AG20443 (cell line): ENCODE data around the gene HINT2.

Experiments
- DNase-seq: peaks from one replicate; pipeline ENCODE4 v3.0.0; 2012; ENCODE audit warnings: low spot score, mixed read lengths

The HINT2 gene

GRCh38 chr9:35814841-35815543 is at the start of gene HINT2:
HINT2 (minus strand) TSS chr9:35815042; CDS start chr9:35814979, 63 bp downstream.
- peak; percentile 96 for DNase-seq

DNA sequence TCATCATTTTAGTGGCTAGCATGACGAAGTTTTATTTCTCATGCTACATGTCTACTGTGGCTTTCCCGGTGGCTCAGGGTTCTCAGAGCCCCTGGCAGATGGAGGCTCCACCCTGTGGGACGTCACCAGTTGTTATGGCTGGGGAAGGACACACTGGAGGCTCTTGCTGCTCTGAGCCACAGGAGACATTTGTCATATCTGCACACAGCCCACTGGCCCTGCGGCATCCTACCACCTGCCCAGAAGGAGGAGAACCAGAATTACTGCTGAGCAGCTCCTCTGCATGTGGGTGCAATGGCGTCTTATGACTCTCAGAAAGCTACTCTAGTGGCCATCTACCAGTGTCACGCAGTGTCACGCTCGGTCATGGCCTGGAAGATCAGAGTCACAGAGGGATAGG is 48.7 kb upstream of the HINT2 start:
- DNase-seq = no peak

- DNase-seq = no peak
Measured at GRCh38 chr9:35862328-35862727, 47.5 kb upstream of the HINT2 start.

DNA sequence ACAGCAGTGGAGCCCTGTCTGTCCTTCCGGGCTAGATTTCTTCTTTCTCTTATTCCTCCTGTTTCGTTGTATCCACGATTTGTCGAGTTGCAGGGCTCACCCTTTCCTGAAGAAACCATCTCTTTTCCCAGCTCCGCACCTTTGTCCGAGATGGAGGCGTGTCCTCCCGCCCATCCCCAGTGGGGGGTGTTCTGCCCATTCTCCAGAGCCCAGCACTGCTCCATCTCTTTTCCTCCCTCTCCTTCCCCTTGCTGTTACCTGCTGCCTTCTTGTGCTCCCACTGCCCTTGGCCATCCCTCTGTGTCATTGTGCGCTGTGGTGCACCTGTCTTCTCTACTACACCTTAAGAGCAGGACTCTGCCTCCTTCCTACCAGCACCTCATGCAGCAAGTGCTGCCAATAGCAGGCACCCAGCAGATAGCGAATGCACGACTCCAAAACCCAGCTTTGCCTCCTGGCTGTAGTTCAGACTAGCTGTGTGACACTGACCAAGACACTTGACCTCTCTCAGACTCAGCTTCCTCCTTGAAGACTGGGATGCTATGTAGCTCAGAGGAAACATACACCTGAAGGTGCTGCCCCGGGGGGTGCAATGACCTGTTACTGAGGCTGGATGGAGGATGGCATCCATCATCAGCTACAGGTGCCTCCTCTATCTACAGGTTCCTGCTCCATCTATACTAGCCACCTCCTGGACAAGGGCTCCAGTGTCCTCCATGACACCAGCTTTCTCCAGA is 46.5 kb upstream of the HINT2 start:
- DNase-seq = no peak

DNA sequence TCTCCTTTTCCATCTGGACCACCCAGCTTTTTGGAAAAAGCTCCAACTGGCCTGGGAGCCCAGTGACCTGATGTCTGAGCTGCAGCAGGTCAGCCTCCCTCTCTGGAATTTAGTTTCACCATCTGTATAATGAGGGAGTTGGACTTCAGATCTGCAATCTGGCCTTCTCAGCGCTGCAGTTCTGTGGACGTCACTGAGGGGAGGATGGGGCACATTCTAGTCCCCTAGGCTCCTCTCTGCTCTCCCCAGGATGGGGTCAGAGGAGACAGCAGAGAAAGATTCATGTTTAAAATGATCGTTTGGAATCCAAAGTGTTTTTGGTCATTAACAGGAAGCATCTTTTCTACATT is 45.1 kb upstream of the HINT2 start:
- DNase-seq = no peak

DNA sequence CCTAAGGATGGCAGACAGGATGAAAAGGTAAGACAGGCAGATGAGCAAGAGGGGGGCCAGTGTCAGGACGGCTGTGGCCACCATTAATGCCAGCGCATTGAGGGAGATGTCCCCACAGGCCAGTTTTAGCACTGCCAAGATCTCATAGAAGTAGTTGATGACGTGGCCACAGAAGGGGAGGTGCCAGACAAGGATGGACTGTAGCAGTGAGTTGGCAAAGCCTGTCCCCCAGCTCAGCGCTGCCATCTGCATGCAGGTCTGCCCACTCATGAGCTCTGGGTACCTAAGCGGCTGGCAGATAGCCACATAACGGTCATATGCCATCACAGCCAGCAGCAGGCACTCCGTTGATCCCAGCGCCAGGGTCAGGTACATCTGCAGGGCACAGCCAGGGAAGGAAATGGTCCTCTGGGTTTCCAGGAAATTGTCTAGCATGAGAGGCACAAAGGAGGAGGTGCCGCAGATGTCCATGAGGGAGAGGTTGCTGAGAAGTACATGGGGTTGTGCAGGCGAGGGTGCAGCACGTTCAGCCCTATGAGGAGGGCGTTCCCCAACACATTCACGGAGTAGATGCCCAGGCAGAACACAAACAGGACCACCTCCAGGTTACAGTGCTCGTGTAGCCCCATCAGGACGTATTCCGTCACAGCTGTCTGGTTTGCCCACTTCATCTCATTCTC is 44.6 kb upstream of the HINT2 start:
- no peak for DNase-seq

DNA sequence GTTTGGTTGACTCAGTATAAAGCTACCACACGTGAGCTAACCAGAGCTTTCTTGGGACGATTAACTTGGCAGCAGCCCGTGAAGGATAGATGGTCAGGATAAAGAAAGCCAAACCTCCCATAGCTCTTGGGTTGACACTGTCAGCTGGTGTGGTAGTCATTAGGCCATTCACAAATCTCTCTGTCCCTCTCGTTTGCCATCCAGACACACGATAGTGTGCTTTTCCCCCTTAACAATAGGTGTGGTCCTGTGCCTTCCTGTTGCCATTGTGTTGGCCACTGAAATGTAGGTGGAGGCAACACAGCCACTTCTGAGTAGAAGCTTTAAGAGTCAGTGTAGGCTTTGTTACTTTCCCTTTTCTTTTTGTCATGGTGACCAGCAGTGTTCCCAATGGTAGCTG is 43.6 kb upstream of the HINT2 start:
- DNase-seq = no peak

DNA sequence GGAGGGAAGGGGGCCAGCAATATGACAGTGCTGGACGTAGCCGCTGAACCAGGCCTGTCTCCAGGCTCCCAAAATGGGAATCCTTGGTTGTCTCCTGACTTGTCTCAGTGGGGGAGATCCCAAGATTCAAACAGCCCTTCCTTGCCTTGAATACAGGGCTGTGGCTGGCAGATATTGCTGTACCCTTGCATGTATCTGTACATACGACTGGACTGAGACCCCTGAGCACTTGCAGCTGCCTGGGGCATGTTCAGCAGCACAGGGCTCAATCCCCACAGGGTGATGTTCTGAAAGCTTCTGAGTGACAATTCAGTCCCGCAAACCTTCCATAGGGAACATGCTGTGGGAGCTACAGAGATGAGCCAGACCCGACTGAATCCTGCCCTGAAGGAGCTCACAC is 42.0 kb upstream of the HINT2 start:
- no peak for DNase-seq

DNA sequence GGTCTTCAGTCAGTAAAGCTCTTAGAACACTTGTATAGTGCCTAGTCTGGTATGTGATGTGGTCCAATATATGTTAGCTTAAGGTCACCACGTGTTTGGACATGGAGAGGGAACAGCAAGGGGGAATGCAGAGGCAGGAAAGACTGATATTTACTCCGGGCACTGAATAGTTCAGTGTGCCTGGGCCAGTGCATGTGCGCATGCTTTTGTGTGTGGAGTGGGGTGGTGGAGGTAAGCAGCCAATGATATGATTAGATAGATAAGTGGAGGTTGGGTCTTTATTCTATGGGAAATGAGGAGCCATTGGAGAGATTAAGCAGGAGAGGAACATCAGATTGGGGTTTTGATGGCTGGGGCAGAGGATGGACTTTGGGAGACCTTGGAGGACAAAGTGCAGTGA is 41.4 kb upstream of the HINT2 start:
- no peak for DNase-seq

DNA sequence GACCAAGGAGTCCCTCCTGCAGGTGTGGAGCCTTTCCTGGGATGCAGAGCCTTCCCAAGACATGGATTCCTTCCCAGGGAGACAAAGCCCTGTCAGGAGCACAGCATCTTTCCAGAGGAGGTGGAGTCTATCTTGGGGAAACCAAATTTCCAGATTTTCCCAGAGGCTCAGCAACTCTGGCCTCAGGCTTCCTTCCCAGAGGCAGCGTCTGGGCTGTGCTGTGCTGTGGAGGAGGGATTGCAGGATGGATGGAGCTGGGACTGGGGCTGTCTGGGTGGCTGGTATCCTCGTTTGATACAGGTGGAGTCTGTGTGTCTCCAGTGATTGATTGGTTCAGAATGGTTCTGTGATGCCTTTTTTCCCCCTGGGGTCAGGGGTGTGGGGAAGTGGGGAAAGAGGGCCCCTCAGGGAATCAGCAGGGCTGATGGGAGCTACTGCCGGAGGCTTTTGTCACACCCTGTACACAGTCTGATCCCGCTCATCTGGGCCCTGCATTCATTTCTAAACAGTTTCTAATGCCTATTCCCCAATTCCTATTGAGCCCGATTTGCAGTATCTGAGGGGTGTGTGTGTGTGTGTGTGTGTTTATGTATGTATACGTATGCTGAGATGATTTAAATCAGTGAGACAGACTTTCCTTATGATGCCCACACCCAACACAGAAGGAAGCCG is 39.4 kb upstream of the HINT2 start:
- DNase-seq = no peak

DNA sequence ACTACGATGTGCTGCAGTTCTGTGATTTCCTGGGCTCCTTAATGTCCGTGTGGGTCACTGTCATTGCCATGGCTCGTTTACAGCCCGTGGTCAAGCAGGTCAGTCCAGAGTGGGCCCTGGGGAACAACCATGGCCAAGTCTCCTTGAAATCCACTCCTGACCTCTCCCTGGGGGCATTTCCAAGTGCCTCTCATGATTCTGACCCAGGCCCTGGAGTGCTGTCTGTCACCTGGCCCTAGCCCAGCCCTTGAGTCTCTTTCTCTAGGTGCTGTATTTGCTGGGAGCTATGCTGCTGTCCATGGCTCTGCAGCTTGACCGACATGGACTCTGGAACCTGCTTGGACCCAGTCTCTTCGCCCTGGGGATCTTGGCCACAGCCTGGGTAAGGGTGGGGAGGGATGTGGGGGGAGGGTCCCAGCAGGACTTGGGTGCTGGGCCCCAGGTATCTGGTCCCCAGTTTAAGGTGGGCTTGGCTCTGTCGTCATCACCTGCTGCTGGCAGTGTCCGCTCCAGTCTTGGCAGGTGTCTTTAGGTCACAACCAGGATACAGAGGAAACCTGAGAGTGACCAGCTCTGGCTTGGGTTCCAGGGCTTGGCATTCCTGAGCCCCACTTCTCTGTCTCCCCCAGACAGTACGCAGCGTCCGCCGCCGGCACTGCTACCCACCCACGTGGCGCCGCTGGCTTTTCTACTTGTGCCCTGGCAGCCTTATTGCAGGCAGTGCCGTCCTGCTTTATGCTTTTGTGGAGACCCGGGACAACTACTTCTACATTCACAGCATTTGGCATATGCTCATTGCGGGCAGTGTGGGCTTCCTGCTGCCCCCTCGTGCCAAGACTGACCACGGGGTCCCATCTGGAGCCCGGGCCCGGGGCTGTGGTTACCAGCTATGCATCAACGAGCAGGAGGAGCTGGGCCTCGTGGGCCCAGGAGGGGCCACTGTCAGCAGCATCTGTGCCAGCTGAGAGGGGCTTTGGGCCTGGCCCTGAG is 38.3 kb upstream of the HINT2 start:
- DNase-seq = no peak

GRCh38 chr9:35852267-35852815 is 37.5 kb upstream of the HINT2 start:
- DNase-seq = no peak

GRCh38 chr9:35847792-35848572 is 33.1 kb upstream of the HINT2 start:
- DNase-seq = peak; percentile 84

DNA sequence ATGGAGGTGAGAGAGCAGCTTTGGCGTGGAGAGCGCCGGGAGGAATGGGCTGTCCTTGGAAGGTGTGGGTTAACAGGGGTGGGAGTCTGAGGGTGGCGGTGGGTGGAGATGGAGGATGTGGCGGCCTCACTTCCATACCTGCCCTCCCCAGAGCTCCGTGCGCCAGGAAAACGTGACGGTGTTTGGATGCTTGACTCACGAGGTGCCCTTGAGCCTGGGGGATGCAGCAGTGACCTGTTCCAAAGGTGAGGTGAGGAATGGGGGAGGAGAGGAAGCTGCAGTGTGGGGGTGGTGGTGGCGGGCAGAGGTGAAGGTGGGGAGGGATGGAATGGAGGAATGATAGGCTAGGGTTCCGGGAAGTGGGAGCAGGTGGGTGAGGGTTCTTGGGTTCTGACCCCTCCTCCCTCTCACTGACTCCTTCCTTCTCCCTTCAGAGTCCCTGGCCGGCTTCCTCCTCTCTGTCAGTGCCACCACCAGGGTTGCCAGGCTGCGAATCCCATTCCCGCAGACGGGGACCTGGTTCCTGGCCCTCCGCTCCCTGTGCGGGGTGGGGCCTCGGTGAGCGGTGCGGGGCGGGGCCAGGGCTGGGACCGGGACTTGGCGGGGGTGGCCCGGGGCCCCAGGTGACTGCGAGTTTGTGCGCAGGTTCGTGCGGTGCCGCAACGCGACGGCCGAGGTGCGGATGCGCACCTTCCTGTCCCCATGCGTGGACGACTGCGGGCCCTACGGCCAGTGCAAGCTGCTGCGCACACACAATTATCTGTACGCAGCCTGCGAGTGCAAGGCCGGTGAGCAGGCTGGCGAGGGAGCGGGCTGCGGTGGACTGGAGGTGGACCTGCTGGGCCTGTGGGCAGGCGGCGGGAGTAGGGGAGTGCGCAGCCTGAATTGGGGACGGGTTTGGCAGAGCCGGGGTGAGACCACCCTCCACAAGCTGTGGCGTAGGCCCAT is 31.3 kb upstream of the HINT2 start:
- no peak for DNase-seq

GRCh38 chr9:35844628-35845270 is 29.9 kb upstream of the HINT2 start:
- DNase-seq = peak; percentile 66

GRCh38 chr9:35842795-35843194 is 28.0 kb upstream of the HINT2 start:
- DNase-seq = no peak

DNA sequence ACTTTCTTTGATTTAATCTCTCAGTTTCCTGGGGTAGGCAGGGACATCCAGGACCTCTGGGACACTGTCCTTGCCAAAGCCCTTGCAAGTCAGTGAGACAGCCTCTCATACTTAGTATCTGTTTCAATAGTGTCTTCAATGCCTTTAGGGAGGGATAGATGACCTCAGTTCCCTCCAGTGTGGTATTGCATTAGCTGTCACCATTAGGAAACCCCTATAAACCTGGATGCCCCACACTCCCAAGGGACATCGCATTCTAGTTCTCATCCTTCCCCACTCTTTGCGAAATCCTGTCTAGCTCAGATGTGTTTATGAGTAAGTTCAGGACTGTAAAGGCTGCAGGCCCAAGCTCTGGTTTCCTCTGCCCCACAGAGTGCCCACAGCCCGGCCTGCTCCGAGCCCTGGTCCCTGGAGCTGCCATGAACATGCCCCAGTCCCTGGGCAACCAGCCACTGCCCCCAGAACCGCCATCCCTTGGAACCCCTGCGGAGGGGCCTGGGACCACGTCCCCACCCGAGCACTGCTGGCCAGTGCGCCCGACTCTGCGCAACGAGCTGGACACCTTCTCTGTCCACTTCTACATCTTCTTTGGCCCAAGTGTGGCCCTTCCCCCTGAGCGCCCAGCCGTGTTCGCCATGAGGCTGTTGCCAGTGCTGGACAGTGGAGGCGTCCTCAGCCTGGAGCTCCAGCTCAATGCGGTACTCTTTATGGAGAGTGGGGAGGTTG is 27.3 kb upstream of the HINT2 start:
- no peak for DNase-seq

DNA sequence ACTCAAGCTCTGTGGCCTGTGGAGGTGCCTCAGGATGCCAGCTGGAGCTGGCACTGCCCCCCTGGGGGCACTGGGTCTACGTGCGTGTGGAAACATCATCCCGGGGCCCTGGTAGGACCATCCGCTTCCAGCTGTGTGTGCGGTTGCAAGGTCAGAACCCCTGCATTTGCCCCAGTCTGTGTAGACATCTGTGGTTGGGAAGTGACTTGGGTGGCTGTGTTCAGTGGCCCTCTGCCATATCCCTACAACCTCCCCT is 26.7 kb upstream of the HINT2 start:
- no peak for DNase-seq
